ENCODE measurements around the gene FBXO7. TPM values are rescaled to one million over a fixed set of nuclear protein-coding genes. Genes with fewer than 3 reads are reported as not detected.

Gene FBXO7
- total RNA-seq, 4 donors from 2014 or later = 73.4 to 95.1 (median 87.3) TPM

DNA sequence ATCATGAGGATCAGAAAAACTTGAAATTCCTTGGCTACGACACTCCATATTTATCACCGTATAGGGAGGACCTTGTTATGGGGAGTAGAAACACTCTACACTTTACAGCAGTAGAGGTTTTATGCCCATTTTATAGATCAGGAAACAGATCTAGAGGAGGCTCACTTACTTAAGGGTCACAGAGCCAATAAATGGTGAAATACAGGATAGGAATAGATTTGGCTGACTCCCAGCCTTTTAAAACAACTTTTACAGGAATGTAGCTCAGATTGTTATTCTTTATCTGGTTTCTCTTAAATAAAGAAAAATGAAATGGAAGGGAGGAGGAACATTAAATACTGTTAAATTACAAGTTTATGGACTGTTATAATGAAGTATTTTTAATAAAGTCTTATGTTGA, 14.8 kb downstream of the FBXO7 start:
- 90 to 94% methylated on average over 2 of the region's 2 CpGs for WGBS, 2 donors (ENCODE audit: low coverage in 1 of 2)
- Histone ChIP-seq H3K27ac (no peak overlapping the region), H3K27me3 (no peaks in the 10 kb centered on the region), H3K4me3 (no peak overlapping the region), H3K36me3 (peaks cover 11 to 96% of the 10 kb centered on the region in 2 donors), H3K4me1 (peaks cover 0 to 18% (median 0%) of the 10 kb centered on the region in 3 donors), H3K9me3 (no peaks in the 10 kb centered on the region)
- ATAC-seq = no peak
- TF ChIP-seq EP300 (IDR thresholded peaks at IDR 0.05) (no peak), POLR2A (IDR thresholded peaks at IDR 0.05) (no peak), POLR2AphosphoS5 (IDR thresholded peaks at IDR 0.05) (no peak)
- TF ChIP-seq, protein P1, sequence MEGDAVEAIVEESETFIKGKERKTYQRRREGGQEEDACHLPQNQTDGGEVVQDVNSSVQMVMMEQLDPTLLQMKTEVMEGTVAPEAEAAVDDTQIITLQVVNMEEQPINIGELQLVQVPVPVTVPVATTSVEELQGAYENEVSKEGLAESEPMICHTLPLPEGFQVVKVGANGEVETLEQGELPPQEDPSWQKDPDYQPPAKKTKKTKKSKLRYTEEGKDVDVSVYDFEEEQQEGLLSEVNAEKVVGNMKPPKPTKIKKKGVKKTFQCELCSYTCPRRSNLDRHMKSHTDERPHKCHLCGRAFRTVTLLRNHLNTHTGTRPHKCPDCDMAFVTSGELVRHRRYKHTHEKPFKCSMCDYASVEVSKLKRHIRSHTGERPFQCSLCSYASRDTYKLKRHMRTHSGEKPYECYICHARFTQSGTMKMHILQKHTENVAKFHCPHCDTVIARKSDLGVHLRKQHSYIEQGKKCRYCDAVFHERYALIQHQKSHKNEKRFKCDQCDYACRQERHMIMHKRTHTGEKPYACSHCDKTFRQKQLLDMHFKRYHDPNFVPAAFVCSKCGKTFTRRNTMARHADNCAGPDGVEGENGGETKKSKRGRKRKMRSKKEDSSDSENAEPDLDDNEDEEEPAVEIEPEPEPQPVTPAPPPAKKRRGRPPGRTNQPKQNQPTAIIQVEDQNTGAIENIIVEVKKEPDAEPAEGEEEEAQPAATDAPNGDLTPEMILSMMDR (IDR thresholded peaks at IDR 0.05) = no peak

DNA sequence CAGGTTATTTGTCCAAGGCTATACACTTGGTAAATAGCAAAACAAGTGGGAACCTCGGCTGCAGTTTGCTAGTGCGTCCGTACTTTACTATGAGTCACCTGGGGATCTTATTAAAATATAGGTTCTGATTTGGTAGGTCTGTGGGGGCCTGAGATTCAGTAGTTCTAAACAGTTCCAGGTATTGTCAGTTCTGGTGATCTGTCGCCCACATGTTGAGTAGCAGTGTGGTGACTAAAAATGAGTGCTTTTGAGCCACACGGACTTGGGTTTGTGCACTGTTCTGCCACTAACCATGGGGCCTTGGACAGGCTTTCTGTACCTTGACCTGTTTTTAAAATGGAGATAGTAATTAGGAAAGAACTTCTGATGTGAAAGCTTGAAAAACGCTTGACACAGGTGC, 15.7 kb downstream of the FBXO7 start:
- Histone ChIP-seq H3K36me3 (peaks cover 7 to 96% of the 10 kb centered on the region in 2 donors), H3K27ac (no peak overlapping the region), H3K27me3 (no peaks in the 10 kb centered on the region), H3K4me3 (no peak overlapping the region), H3K9me3 (no peaks in the 10 kb centered on the region), H3K4me1 (peaks cover 0 to 18% (median 0%) of the 10 kb centered on the region in 3 donors)
- TF ChIP-seq, protein P1 (IDR thresholded peaks at IDR 0.05) = no peak
- TF ChIP-seq POLR2A (IDR thresholded peaks at IDR 0.05) (no peak), EP300 (IDR thresholded peaks at IDR 0.05) (no peak), POLR2AphosphoS5 (IDR thresholded peaks at IDR 0.05) (no peak)
- 89 to 94% methylated on average over 2 to 4 of the region's 6 CpGs for WGBS, 2 donors (ENCODE audit: low coverage in 1 of 2)
- ATAC-seq = no peak

DNA sequence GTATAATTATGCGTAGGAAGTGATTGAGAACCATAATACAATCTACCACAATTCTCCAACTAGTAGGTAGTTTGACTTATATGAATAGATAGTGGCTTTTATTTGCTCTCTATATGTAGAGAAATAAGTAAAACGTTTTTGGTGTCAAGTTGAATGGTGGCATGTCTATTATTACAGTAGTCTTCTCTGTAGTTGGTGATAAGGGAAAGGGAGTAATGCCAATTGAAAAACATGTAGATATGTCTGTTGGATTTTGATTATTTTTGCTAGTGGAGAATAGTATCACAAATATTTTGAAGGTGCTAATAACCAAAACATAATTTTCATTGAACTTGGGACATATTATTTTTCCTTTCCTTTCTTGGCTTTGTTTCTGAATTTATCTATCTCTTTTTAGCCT, 17.5 kb downstream of the FBXO7 start:
- Histone ChIP-seq H3K27me3 (no peaks in the 10 kb centered on the region), H3K4me3 (no peak overlapping the region), H3K4me1 (peaks cover 0 to 4% (median 0%) of the 10 kb centered on the region in 3 donors), H3K27ac (no peak overlapping the region), H3K36me3 (peaks cover 9 to 96% of the 10 kb centered on the region in 2 donors), H3K9me3 (no peaks in the 10 kb centered on the region)
- TF ChIP-seq POLR2A (IDR thresholded peaks at IDR 0.05) (no peak), POLR2AphosphoS5 (IDR thresholded peaks at IDR 0.05) (no peak), EP300 (IDR thresholded peaks at IDR 0.05) (no peak)
- TF ChIP-seq, protein P1 (IDR thresholded peaks at IDR 0.05) = no peak
- WGBS, 2 donors (ENCODE audit: low coverage in 1 of 2) = 78 to 100% methylated on average over 2 of the region's 2 CpGs
- no peak for ATAC-seq

DNA sequence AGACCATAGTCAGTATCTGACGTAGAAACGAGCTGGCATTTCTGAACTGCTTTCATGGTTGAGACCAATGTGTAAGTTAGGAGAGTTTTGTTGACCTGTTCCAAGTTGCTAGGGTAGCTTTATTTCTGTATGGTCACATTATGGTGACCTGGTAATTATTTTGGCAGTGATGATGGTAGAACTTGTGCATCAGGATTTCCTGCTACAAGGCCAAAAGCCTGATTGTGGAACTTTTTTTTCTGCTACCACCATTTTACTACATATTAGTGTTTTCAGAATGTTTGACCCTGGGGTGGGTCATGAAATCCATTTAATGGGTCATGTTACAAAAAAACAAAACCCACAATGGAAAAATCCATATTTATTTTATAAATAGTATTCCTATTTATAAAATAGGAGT, 18.9 kb downstream of the FBXO7 start:
- peaks cover 9 to 96% of the 10 kb centered on the region in 2 donors for H3K36me3 ChIP-seq
- H3K9me3 ChIP-seq = no peaks in the 10 kb centered on the region
- H3K27ac ChIP-seq = no peak overlapping the region
- no peak overlapping the region for H3K4me3 ChIP-seq
- TF ChIP-seq POLR2A (IDR thresholded peaks at IDR 0.05) (no peak), POLR2AphosphoS5 (IDR thresholded peaks at IDR 0.05) (no peak), EP300 (IDR thresholded peaks at IDR 0.05) (no peak)
- TF ChIP-seq, protein P1 (IDR thresholded peaks at IDR 0.05) = no peak
- H3K27me3 ChIP-seq = no peaks in the 10 kb centered on the region
- H3K4me1 ChIP-seq = no peaks in the 10 kb centered on the region
- 87 to 89% methylated on average over 2 of the region's 2 CpGs for WGBS, 2 donors (ENCODE audit: low coverage in 1 of 2)
- no peak for ATAC-seq

GRCh38 chr22:32494971-32495370, 20.4 kb downstream of the FBXO7 start:
- ATAC-seq = no peak
- WGBS, 2 donors (ENCODE audit: low coverage in 1 of 2) = 66 to 72% methylated on average over 4 of the region's 4 CpGs
- peaks cover 9 to 98% of the 10 kb centered on the region in 2 donors for H3K36me3 ChIP-seq

More at GRCh38 chr22:32494971-32495370, 20.4 kb downstream of the FBXO7 start:
- H3K9me3 ChIP-seq = no peaks in the 10 kb centered on the region
- no peaks in the 10 kb centered on the region for H3K4me1 ChIP-seq
- H3K27ac ChIP-seq = no peak overlapping the region
- TF ChIP-seq, protein P1 (IDR thresholded peaks at IDR 0.05) = no peak
- TF ChIP-seq EP300 (IDR thresholded peaks at IDR 0.05) (no peak), POLR2A (IDR thresholded peaks at IDR 0.05) (no peak), POLR2AphosphoS5 (IDR thresholded peaks at IDR 0.05) (no peak)
- H3K4me3 ChIP-seq = no peak overlapping the region
- no peaks in the 10 kb centered on the region for H3K27me3 ChIP-seq

All from gastroesophageal sphincter (tissue), 4 donors.